GM12872 (cell line): ENCODE measurements around the gene SDC3.

ENCODE experiments used
- CTCF ChIP-seq: IDR thresholded peaks from 3 replicates; pipeline ENCODE4 v1.5.1; 2011; ENCODE audit warnings: low read depth, mild to moderate bottlenecking, low read length, moderate library complexity; ENCODE audit not compliant: insufficient read depth

Gene SDC3

GRCh38 chr1:30930631-30931173 lies 22.1 kb upstream of the SDC3 start:
- TF ChIP-seq CTCF, result no peak

- TF ChIP-seq CTCF, result no peak
Measured at GRCh38 chr1:30929944-30930525, 21.5 kb upstream of the SDC3 start.

GRCh38 chr1:30929135-30929889 lies 20.8 kb upstream of the SDC3 start:
- TF ChIP-seq CTCF, result peak; percentile 85

- no peak for TF ChIP-seq CTCF
Measured at GRCh38 chr1:30928789-30929134, 20.2 kb upstream of the SDC3 start.

GRCh38 chr1:30928171-30928570 lies 19.6 kb upstream of the SDC3 start:
- TF ChIP-seq CTCF, result no peak

GRCh38 chr1:30927448-30927847 lies 18.9 kb upstream of the SDC3 start:
- no peak for TF ChIP-seq CTCF

GRCh38 chr1:30923597-30923996 lies 15.0 kb upstream of the SDC3 start:
- no peak for TF ChIP-seq CTCF
